GM19239 (cell line): ENCODE data around the gene RNF115.
"Not testable (repeated sequence)": the region's sequence is repeated elsewhere in the genome, so short reads cannot be mapped to it uniquely, and the experiment has no call there.

Source experiments
- DNase-seq: peaks from one replicate; pipeline ENCODE4 v3.0.0; 2011; ENCODE audit warnings: low spot score; ENCODE audit not compliant: insufficient read length
- FAIRE-seq: peaks from 2 replicates; lab custom pipeline; 2011; peaks lifted over from hg19 to GRCh38; lab: Jason Lieb, UNC

RNF115 gene

GRCh38 chr1:145823565-145824498 is at the start of gene RNF115, which contains the start of gene POLR3C:
Gene RNF115 (minus strand): TSS chr1:145824095. CDS start chr1:145823873, 222 bp downstream.
Gene POLR3C (plus strand): TSS chr1:145824200. CDS start chr1:145825777, 1,577 bp downstream.
- DNase-seq (peak; percentile 71), FAIRE-seq (peak; percentile 45)

- FAIRE-seq (peak; percentile 52), DNase-seq (peak; percentile 33)
Observed at GRCh38 chr1:145871994-145872924, 48.4 kb upstream of the RNF115 start.

- no peak for DNase-seq
- no peak for FAIRE-seq
Observed at GRCh38 chr1:145868232-145868631, 44.3 kb upstream of the RNF115 start.

GRCh38 chr1:145863282-145864018 is 39.6 kb upstream of the RNF115 start:
- DNase-seq (no peak), FAIRE-seq (no peak)

- DNase-seq, result peak; percentile 74
- FAIRE-seq, result peak; percentile 88
Observed at GRCh38 chr1:145859491-145860023, 35.7 kb upstream of the RNF115 start.

GRCh38 chr1:145858901-145859490 is 35.1 kb upstream of the RNF115 start, which contains the start of gene PIAS3:
Gene PIAS3 (minus strand): TSS chr1:145859081. CDS start chr1:145858990, 91 bp downstream.
- FAIRE-seq (peak; percentile 89), DNase-seq (peak; percentile 91)

GRCh38 chr1:145858238-145858900 is 34.5 kb upstream of the RNF115 start:
- FAIRE-seq (peak; percentile 90), DNase-seq (peak; percentile 28)

GRCh38 chr1:145857170-145857569 is 33.3 kb upstream of the RNF115 start:
- DNase-seq (no peak), FAIRE-seq (no peak)

- FAIRE-seq, result no peak
- DNase-seq, result no peak
Observed at GRCh38 chr1:145855426-145855948, 31.6 kb upstream of the RNF115 start.

- FAIRE-seq (no peak), DNase-seq (no peak)
Observed at GRCh38 chr1:145849356-145850160, 25.7 kb upstream of the RNF115 start.

GRCh38 chr1:145847827-145848226 is 23.9 kb upstream of the RNF115 start:
- DNase-seq, result no peak
- FAIRE-seq, result no peak

- FAIRE-seq, result peak; percentile 80
- DNase-seq, result peak; percentile 45
Observed at GRCh38 chr1:145846201-145846612, 22.3 kb upstream of the RNF115 start.

- FAIRE-seq (no peak), DNase-seq (peak; percentile 76)
Observed at GRCh38 chr1:145845514-145846161, 21.7 kb upstream of the RNF115 start, which contains the start of gene NUDT17. Gene NUDT17 (plus strand): TSS chr1:145845630. CDS start chr1:145845641, 11 bp downstream.

- peak; percentile 92 for FAIRE-seq
- DNase-seq, result peak; percentile 48
Observed at GRCh38 chr1:145845144-145845513, 21.2 kb upstream of the RNF115 start.

- DNase-seq (no peak), FAIRE-seq (no peak)
Observed at GRCh38 chr1:145843031-145843430, 19.1 kb upstream of the RNF115 start.

- DNase-seq (no peak), FAIRE-seq (no peak)
Observed at GRCh38 chr1:145837656-145838055, 13.8 kb upstream of the RNF115 start.

- not testable (repeated sequence) for FAIRE-seq
Observed at GRCh38 chr1:145830810-145831209, 6.9 kb upstream of the RNF115 start.

More at GRCh38 chr1:145830810-145831209, 6.9 kb upstream of the RNF115 start:
- DNase-seq, result not testable (repeated sequence)
